Activated CD8-positive, alpha-beta memory T cell treated with anti-CD3 and anti-CD28 coated beads, Interleukin-2, amount 50 U/mL, for 24 hours (primary cell): ENCODE results near the gene LRRN1.
"Not testable (repeated sequence)": the region's sequence is repeated elsewhere in the genome, so short reads cannot be mapped to it uniquely, and the experiment has no call there.

Experiments
- DNase-seq: peaks from one replicate; pipeline ENCODE4 v3.0.0-alpha.2; 2020; ENCODE audit errors: extremely low read depth

The LRRN1 gene

GRCh38 chr3:3813013-3813412 is 13.8 kb downstream of the LRRN1 start:
- DNase-seq, result no peak

DNA sequence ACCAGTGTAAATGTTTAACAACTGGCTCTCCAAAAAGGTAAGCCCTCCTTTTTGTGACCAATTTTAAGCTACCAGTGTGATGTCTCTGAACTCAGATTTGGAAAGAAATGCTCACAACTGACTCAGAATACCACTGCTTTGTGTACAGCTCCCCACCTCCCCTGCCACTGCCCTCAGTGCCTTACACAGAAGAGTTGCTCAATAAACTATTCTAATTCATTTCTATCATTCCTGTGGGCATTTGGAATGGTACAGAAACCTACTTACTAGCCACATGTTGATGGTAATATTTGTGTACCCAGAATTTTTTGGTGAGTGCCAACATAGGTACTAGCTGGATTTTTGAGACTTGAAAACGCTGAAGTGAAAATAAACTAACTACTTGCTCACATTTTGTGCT is 16.0 kb downstream of the LRRN1 start:
- DNase-seq, result no peak

DNA sequence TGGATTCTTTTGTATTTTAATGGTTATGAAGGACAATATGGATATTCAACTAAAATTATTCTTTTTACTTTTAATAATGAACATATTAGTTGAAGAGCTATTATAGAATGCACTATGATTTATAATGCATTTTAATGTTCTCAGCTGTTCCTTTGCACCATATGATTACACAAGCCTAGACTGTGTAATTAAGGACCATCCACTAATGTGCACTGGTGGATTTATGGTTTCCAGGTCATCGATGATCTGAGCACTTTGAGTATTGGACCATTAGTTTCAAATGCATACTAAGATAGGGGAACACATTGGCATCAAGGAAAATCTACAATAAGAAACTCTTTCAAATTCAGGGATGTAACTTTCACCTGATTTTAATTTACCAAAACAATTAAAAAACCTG is 16.8 kb downstream of the LRRN1 start:
- DNase-seq, result no peak

- no peak for DNase-seq
Observed at GRCh38 chr3:3817865-3818264, 18.6 kb downstream of the LRRN1 start.

DNA sequence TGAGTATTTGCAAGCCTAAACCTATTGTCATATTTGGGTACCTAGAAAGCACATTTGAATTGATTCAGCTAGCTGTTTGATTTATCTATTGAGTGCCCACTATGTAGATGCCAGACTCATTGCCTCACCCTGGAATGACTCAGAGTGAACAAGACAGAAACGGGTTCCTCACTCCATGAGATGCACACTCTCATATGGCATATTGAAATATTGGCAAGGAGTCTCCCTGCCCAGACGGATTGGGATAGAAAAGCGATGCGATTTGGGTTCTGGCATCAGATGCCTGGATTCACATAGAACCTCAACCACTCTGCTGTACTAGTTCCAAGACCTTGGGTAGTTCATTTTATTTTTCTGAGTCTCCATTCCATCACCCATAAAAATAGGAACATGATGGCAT is 22.5 kb downstream of the LRRN1 start:
- no peak for DNase-seq

- no peak for DNase-seq
Observed at GRCh38 chr3:3825035-3825434, 25.8 kb downstream of the LRRN1 start.

DNA sequence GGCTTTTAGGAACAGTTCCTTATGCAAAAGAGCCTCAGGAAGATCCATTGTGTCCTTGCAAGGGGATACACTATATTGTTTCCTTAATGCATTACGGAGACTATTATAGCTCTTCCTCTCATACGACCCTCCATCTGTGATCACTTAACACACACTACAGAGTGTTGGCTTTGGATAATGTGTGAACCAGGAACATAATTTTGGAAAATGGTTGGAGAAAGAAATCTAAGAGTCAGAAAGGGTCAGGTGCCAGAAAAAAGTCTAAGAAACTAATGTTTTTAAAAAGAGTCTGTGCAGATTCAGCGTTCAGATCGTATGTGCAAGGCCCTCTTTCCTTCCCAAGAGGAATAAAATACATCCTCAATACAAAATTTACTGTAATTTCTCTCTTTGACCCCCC is 27.3 kb downstream of the LRRN1 start:
- no peak for DNase-seq

- no peak for DNase-seq
Observed at GRCh38 chr3:3827111-3827510, 27.9 kb downstream of the LRRN1 start.

DNA sequence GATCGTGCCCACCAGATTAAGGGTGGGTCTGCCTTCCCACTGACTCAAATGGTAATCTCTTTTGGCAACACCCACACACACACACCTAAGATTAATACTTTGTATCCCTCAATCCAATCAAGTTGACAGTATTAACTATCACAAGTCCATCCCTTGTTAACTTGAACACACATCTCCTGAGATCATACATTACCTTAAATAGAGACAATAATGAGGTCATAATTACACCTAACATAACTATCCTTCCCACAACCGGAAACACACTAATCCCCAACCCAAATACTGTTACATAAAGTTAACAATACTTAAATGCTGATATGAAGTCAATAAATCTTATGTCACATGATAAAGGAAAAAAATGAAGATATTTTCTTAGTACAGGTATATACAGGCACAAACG is 29.2 kb downstream of the LRRN1 start:
- DNase-seq, result not testable (repeated sequence)

- DNase-seq, result no peak
Observed at GRCh38 chr3:3836845-3837244, 37.6 kb downstream of the LRRN1 start.

DNA sequence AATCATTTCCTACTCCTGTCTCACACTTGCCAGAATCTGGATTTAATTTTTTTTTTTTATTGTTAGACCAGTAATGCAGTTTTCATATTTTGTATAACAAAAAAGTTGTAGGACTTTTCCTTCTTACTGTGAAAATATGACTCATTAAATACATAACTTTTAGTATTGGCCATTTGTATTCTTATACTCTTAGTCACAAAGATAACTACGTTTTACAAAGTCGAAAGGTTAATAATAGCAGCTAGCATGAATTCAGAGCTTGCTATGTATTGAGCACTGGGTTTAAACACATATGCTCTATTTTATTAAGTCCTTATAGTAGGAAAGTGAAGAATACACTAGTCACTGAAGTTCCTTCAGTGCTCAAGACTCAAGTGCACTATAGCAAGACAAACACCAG is 43.1 kb downstream of the LRRN1 start:
- DNase-seq, result no peak

- no peak for DNase-seq
Observed at GRCh38 chr3:3847994-3848922, 49.0 kb downstream of the LRRN1 start.

DNA sequence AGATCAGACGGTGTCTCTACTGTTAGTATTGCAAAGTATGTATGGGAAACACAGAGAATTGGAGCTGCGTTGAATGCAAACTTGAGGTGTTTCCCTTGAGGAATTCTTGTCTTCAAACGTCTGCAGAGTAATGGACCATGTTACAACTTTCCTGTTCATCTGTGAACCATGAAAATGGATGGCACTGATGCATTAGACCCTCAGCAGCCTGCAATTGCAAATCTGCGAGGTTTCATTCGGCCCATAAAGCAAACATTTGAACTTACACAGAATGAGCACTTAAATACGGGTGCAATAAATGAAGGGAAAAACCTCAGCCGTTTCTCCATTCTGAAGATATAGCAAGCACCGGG is 49.7 kb downstream of the LRRN1 start:
- DNase-seq, result no peak

GRCh38 chr3:3851621-3852323 is 52.5 kb downstream of the LRRN1 start:
- no peak for DNase-seq

DNA sequence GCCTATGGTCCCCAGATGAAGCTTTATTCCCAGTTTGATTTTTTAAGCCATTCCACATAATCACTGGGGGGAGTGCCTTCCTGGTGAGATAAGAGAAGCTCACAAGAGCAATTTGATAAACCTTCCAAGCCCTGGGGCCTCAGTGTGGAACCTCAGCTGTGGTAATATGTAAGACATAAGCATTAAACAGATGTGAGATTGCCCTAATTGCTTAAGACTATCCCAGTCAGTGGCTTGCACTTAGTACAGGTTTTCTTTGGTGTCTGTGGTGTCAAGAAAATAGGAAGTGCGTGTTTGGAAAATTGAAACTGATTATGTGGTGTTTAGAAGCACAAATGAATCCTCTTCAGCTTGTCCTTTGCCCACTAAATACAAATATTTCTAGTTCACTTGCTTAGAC is 54.3 kb downstream of the LRRN1 start:
- DNase-seq, result no peak

GRCh38 chr3:3855056-3855455 is 55.8 kb downstream of the LRRN1 start:
- no peak for DNase-seq

DNA sequence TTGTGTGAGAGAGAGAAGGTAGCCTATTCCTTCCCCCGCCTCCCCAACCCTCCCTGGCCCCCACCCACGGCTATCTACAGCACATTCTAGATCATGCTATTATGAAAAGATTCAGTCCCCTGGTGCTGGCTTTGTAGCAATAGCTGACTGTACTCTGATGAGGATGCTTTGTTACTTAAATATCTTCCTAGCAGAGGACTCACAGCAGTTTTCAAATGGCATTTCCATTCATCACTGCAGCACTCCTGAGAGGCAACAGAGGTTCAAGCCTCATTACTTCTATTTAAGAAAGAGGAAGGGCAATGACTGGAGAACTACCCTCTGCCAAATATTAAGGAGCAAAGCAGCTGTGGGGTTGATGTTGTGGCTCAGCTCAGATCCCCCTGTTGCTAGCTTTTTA is 61.0 kb downstream of the LRRN1 start:
- DNase-seq, result no peak

DNA sequence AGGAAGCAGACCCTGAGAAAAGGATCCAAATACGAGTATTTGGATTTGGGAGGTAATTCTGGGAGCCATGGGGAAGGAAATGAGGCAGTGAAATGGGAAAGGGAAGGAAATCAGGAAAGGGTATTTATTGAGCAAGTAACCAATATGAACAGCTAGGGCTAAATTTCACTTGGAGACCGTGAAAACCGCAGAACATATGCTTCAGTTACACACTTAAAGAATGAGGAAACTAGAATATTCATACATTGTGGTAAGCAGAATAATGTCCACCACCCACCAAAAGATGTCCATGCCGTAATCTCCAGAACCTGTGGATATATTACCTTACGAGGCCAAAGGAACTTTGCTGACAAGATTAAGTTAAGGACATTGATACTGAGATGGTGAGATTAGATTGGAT is 63.3 kb downstream of the LRRN1 start:
- no peak for DNase-seq

GRCh38 chr3:3875491-3875890 is 76.3 kb downstream of the LRRN1 start:
- no peak for DNase-seq

DNA sequence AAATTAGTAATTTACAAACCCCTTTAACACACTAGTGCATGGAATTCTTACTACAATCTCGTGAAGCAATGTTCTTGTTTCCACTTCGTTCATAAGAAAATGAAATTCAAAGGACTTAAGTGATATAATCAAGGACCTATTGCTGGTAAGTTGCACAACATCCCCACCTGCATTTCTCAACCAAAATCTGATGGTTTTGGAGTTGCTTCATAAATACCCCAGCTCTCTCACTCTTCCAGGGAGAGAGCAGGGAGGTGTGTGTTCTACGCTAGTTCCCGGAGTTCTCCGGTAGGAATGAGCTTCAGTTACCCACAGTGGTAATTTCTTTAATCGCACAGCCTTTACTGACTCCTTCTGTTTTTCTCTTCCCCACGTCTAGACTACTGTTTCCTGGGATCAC is 81.8 kb downstream of the LRRN1 start:
- DNase-seq, result no peak

- DNase-seq, result not testable (repeated sequence)
Observed at GRCh38 chr3:3887311-3887710, 88.1 kb downstream of the LRRN1 start.

- no peak for DNase-seq
Observed at GRCh38 chr3:3893590-3893989, 94.4 kb downstream of the LRRN1 start.
